SU-DHL-6 (cell line): ENCODE measurements around the gene UBE2E3.

Experiments
- CTCF ChIP-seq: fragments of 200-600 bp; sonication (generic); IDR thresholded peaks from one replicate; pipeline ENCODE4 v1.5.1; 2017; ENCODE audit warnings: antibody characterized with exemption, mild to moderate bottlenecking, low read length, moderate library complexity; ENCODE audit not compliant: insufficient read depth, poor library complexity, severe bottlenecking
- EZH2phosphoT487 ChIP-seq: fragments of 200-600 bp; sonication (generic), shearing (Covaris generic); conservative IDR thresholded peaks from 2 replicates; pipeline ENCODE4 v1.6.1; 2018; ENCODE audit warnings: mild to moderate bottlenecking, antibody characterized with exemption, low read length, moderate library complexity, mixed read lengths

GRCh38 chr2:181073896-181074295 lies 93.5 kb downstream of the UBE2E3 start:
- no peak for TF ChIP-seq CTCF
- TF ChIP-seq EZH2phosphoT487, result no peak
